GM21717 (cell line): ENCODE measurements around the gene DGAT2.
"Not testable (repeated sequence)": the region's sequence is repeated elsewhere in the genome, so short reads cannot be mapped to it uniquely, and the experiment has no call there.

Experiments used
- ATAC-seq: cut with Tn5 transposase; IDR thresholded peaks from one replicate; pipeline ENCODE4 v1.9.1; 2021; ENCODE audit warnings: mild to moderate bottlenecking, moderate library complexity; ENCODE audit not compliant: unreplicated experiment

Gene DGAT2

GRCh38 chr11:75748729-75749273 lies 19.8 kb upstream of the DGAT2 start:
- ATAC-seq, result not testable (repeated sequence)

GRCh38 chr11:75754933-75755332 lies 13.6 kb upstream of the DGAT2 start:
- not testable (repeated sequence) for ATAC-seq

GRCh38 chr11:75757651-75758050 lies 10.9 kb upstream of the DGAT2 start:
- ATAC-seq, result no peak

- no peak for ATAC-seq
Measured at GRCh38 chr11:75759832-75760231, 8.7 kb upstream of the DGAT2 start.

GRCh38 chr11:75760243-75760642 lies 8.3 kb upstream of the DGAT2 start:
- ATAC-seq, result no peak

- no peak for ATAC-seq
Measured at GRCh38 chr11:75760710-75761493, 7.7 kb upstream of the DGAT2 start.

GRCh38 chr11:75762158-75762557 lies 6.4 kb upstream of the DGAT2 start:
- no peak for ATAC-seq

- ATAC-seq, result no peak
Measured at GRCh38 chr11:75762885-75763284, 5.7 kb upstream of the DGAT2 start.

GRCh38 chr11:75763846-75764245 lies 4.7 kb upstream of the DGAT2 start:
- no peak for ATAC-seq

GRCh38 chr11:75765116-75765515 lies 3.5 kb upstream of the DGAT2 start:
- no peak for ATAC-seq

- no peak for ATAC-seq
Measured at GRCh38 chr11:75766443-75767227, 1.9 kb upstream of the DGAT2 start.

- ATAC-seq, result no peak
Measured at GRCh38 chr11:75767228-75767572, 1.4 kb upstream of the DGAT2 start.

GRCh38 chr11:75767793-75768111 lies 826 bp upstream of the DGAT2 start:
- ATAC-seq, result no peak

- ATAC-seq, result no peak
Measured at GRCh38 chr11:75768909-75769771, 562 bp downstream of the DGAT2 start.

- no peak for ATAC-seq
Measured at GRCh38 chr11:75770102-75770501, 1.5 kb downstream of the DGAT2 start.

GRCh38 chr11:75771646-75772410 lies 3.2 kb downstream of the DGAT2 start:
- no peak for ATAC-seq

GRCh38 chr11:75773595-75774353 lies 5.2 kb downstream of the DGAT2 start:
- peak; percentile 83 for ATAC-seq

- no peak for ATAC-seq
Measured at GRCh38 chr11:75775056-75775455, 6.5 kb downstream of the DGAT2 start.

- no peak for ATAC-seq
Measured at GRCh38 chr11:75776546-75776945, 8.0 kb downstream of the DGAT2 start.
